GM12872 (cell line): ENCODE data around the gene SH3RF3.

Experiments
- CTCF ChIP-seq: IDR thresholded peaks from 3 replicates; pipeline ENCODE4 v1.5.1; 2011; ENCODE audit warnings: low read depth, mild to moderate bottlenecking, low read length, moderate library complexity; ENCODE audit not compliant: insufficient read depth

The SH3RF3 gene

DNA sequence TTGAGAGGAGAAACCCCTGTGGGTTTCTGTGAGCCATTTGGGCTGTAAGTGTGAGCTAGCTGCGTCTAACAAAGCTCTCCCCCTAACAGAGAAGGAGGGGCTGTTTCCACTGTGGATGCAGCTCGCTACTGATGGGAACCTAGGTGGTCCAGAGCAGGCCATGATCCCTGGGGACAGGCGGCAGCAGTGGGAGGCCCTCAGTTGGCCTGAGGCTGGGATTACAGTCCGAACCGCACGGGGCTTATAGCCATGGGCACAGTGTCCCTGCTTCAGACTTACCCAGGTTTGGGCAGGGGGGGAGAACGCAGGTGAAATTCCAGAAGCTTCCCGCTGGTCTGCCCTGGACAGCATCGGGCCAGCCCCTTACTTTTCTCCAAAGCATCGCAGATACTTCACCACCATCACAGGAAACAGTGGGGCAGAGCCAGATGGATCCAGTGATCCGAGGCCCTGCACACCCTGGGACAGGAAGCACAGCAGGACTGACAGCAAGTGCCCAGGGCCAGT lies 345.4 kb downstream of the SH3RF3 start:
- TF ChIP-seq CTCF = no peak

GRCh38 chr2:109475531-109476210 lies 346.7 kb downstream of the SH3RF3 start:
- no peak for TF ChIP-seq CTCF

DNA sequence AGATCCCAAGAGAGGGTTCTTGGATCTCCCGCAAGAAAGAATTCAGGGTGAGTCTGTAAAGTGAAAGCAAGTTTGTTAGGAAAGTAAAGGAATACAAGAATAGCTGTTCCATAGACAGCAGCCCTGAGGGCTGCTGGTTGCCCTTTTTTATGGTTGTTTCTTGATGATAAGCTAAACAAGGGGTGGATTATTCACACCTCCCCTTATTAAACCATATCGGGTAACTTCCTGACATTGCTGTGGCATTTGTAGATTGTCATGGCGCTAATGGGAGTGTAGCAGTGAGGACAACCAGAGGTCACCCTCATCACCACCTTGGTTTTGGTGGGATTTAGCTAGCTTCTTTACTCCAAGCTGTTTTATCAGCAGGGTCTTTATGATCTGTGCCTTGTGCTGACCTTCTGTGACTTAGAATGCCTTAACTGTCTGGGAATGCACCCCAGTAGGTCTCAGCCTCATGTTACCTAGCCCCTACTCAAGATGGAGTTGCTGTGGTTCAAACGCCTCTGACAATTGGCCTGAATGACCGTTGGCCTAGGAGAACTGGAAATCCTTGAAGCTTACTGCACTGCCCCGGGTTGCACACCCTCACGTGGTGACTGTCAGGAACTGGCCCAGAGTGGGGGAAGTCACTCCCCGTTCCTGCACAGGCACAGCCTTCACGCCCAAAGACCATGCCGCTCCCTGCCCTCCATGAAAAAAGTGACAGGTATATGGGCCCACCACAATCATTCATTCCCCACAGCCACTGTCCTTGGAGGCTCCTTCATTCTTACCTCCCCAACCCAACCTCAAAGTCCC lies 347.8 kb downstream of the SH3RF3 start:
- no peak for TF ChIP-seq CTCF

DNA sequence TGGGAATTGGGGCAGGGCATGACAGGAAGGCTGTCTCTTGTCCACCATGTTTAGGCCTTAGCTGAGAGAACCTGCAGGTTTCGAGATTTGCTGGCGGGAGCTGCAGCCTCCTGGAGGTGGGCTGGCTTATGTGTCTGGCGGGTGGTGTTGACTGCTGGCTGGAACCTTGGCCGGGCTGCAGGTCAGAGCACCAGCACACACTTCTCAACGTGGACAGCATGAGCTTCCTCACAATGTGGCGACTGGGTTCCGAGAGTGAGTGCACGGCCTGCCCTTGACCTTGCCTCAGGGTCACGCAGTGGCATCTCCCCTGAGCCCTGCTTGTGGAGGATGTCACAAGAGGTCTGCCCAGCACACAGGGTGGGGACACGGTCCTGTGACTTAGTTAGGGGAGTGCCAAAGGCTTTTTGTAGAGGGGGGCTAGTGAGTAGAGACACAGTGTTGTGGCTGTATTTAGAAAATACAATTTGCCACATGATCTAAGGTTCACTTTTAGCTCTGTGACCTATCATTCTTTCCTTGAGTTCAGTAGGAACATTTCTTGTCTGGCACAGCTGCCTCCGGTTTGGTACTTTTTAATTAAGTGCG lies 350.0 kb downstream of the SH3RF3 start:
- TF ChIP-seq CTCF = no peak

DNA sequence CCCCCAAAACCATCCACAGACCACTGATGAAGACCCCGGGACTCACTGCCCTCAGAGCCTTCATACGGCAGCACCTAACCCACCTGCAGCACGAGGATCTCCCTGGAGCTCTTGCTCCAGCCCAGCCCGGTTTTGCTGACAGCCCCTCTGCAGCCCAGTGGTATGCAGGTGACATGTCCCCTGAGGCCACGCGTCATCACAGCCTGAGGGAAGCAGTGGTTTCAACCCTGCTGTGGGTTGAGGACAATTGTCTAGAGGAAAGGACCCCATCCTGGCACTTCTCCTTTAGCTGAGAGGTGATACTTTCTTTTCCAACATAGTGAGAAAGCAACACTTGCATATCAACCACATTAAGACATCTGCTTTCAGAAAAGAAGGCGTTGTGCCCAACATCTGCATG lies 350.8 kb downstream of the SH3RF3 start:
- TF ChIP-seq CTCF = no peak

DNA sequence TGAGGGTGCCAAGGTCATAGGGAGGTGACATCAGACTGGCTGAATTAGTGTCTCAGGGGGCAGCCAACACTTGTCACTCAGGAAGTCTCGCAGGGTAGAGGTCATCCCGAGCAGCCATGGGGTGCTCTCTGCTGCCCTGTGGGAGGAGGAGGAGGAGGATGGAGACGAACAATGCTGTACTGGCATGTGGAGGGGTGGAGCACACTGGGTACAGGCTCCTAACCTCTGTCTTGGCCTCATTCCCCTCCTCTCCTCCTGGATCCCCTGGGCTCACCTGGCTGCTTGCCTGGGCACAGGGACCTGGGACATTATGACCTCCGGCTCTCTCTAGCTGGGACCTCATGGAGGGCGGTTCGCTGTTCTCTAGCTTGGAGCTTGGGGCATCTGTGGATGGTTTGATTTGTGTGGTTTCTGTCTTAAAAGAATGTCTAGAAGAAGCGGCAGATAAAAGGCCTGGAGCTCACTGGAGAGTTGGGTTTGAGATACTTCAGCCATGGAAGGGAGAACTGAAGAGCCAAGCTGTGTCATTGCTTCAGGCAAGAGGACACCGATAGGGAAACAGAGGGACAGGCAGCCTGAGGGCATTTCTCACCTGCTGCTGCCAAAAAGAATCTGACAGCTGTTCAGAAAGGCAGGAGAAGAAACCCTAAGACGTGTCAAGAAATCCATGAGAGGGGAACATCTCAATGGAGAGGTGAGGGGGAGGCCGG lies 351.6 kb downstream of the SH3RF3 start:
- TF ChIP-seq CTCF = no peak

DNA sequence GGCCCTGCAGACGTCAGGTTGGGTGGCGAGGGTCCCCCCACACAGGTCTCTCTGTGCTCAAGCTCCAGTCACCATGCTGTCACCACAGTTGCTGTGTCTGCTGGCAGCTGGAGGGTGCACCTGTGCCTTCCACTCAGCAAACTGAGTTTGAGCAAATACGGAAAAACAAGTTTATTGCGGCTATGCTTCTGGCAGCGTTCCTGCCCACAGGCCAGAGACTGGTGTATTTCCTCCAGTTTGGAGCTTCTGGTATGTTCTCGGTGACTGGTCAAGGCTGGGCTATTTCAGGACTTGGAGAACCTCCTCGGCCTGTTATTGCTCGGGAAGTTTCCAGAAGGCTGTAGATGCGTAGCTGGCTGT lies 352.2 kb downstream of the SH3RF3 start:
- no peak for TF ChIP-seq CTCF
